H1 (cell line): ENCODE results near the gene DOP1B. TPM values are rescaled to one million over a fixed set of nuclear protein-coding genes. Genes with fewer than 3 reads are reported as not detected.
A peak's percentile ranks its signal among the peaks of the same experiment; 100 is the strongest.

ENCODE experiments used
- CTCF ChIA-PET: fragments of 300-600 bp; sonication (Branson Sonifier 250); formaldehyde crosslinking; loops from one replicate; lab custom pipeline; 2021; ENCODE audit not compliant: partially characterized antibody; lab: Charles Lee
- POLR2A ChIA-PET: fragments of 300-600 bp; sonication (Branson Sonifier 250); formaldehyde crosslinking; loops from one replicate; lab custom pipeline; 2021; ENCODE audit warnings: inconsistent platforms; ENCODE audit not compliant: partially characterized antibody; lab: Charles Lee
- DNase-seq, 2 experiments: peaks; one replicate each; pipeline versions ENCODE4 v3.0.0 to v3.0.0-alpha.2; 2010 to 2022; ENCODE audit warnings: low spot score in 2 of 2, low read depth in 1 of 2, mixed read lengths in 1 of 2
- FAIRE-seq: peaks from 2 replicates; lab custom pipeline; 2011; peaks lifted over from hg19 to GRCh38; lab: Jason Lieb, UNC
- H2AFZ ChIP-seq: 2 replicates; pipeline ENCODE4 v1.8.1; 2012; ENCODE audit warnings: low read length, inconsistent platforms
- H2AK5ac ChIP-seq: 2 replicates; pipeline ENCODE4 v1.6.1; 2013; ENCODE audit warnings: low read depth, low read length
- H2BK120ac ChIP-seq: replicated peaks from 2 replicates; pipeline ENCODE3; 2013; ENCODE audit warnings: low read depth, low read length, inconsistent platforms
- H2BK12ac ChIP-seq: 2 replicates; pipeline ENCODE4 v1.6.1; 2013; ENCODE audit warnings: low read depth, low read length
- H2BK15ac ChIP-seq: 2 replicates; pipeline ENCODE4 v1.6.1; 2013; ENCODE audit warnings: low read length
- H2BK20ac ChIP-seq: 2 replicates; pipeline ENCODE4 v1.6.1; 2013; ENCODE audit warnings: low read length
- H2BK5ac ChIP-seq: 2 replicates; pipeline ENCODE4 v1.6.1; 2013; ENCODE audit warnings: low read depth, low read length
- H3K14ac ChIP-seq: 2 replicates; pipeline ENCODE4 v1.6.1; 2013; ENCODE audit warnings: inconsistent platforms; ENCODE audit not compliant: insufficient read length
- H3K18ac ChIP-seq: 2 replicates; pipeline ENCODE4 v1.6.1; 2013; ENCODE audit warnings: low read length; ENCODE audit errors: extremely low read depth
- H3K23ac ChIP-seq: 2 replicates; pipeline ENCODE4 v1.6.1; 2013; ENCODE audit warnings: inconsistent platforms; ENCODE audit not compliant: insufficient read length
- H3K23me2 ChIP-seq: 2 replicates; pipeline ENCODE4 v1.6.1; 2013; ENCODE audit warnings: low read depth, low read length
- H3K27ac ChIP-seq: 2 replicates; pipeline ENCODE4 v1.6.1; 2011; ENCODE audit warnings: low read depth, low read length, inconsistent platforms
- H3K27me3 ChIP-seq, 4 experiments: replicated peaks in 1 of 4; 1 replicate in 1 of 4; 2 replicates in 3 of 4; pipeline versions ENCODE4 v1.6.1 to v1.8.1; 2011 to 2013; ENCODE audit warnings: low read length in 3 of 4, mild to moderate bottlenecking in 3 of 4, inconsistent platforms in 2 of 4, mixed read lengths in 2 of 4, moderate library complexity in 1 of 4; ENCODE audit not compliant: control insufficient read depth in 3 of 4, insufficient read depth in 3 of 4; ENCODE audit errors: extremely low read depth in 1 of 4
- H3K36me3 ChIP-seq, 4 experiments: 2 replicates each; pipeline versions ENCODE4 v1.6.1 to v1.8.1; 2011 to 2013; ENCODE audit warnings: mild to moderate bottlenecking in 4 of 4, low read length in 3 of 4, moderate library complexity in 2 of 4, control low read depth in 1 of 4, inconsistent platforms in 1 of 4; ENCODE audit not compliant: insufficient read depth in 4 of 4, control insufficient read depth in 2 of 4
- H3K4ac ChIP-seq: replicated peaks from 2 replicates; pipeline ENCODE3; 2013; ENCODE audit warnings: low read length, low read depth, mixed read lengths, inconsistent platforms; ENCODE audit not compliant: insufficient read length
- H3K4me1 ChIP-seq, 4 experiments: replicated peaks in 1 of 4; 1 replicate in 1 of 4; 2 replicates in 3 of 4; pipeline versions ENCODE4 v1.6.1 to v1.8.1; 2011 to 2013; ENCODE audit warnings: low read length in 3 of 4, inconsistent platforms in 2 of 4, mixed read lengths in 1 of 4; ENCODE audit not compliant: insufficient read depth in 4 of 4, control insufficient read depth in 3 of 4
- H3K4me2 ChIP-seq, 2 experiments: 2 replicates each; pipeline versions ENCODE4 v1.6.1 to v1.8.1; 2011 to 2013; ENCODE audit warnings: low read depth in 2 of 2, low read length in 2 of 2, control low read depth in 1 of 2, inconsistent platforms in 1 of 2, mild to moderate bottlenecking in 1 of 2; ENCODE audit not compliant: insufficient read depth in 1 of 2
- H3K4me3 ChIP-seq, 4 experiments: fragments of 200-600, 300-600 bp in 1 of 4; sonication (generic), shearing (Covaris generic), sonication (Bioruptor Twin) in 1 of 4; 2 replicates each; pipeline versions ENCODE4 v1.5.1 to v1.8.1; 2011 to 2016; ENCODE audit warnings: low read length in 4 of 4, low read depth in 3 of 4, control low read depth in 2 of 4, inconsistent platforms in 2 of 4, mild to moderate bottlenecking in 2 of 4, mixed read lengths in 1 of 4, moderate library complexity in 1 of 4; ENCODE audit not compliant: insufficient read depth in 2 of 4; ENCODE audit errors: extremely low read depth in 1 of 4
- H3K56ac ChIP-seq: replicated peaks from 2 replicates; pipeline ENCODE3; 2013; ENCODE audit warnings: low read depth, mild to moderate bottlenecking, mixed read lengths, low read length, inconsistent platforms; ENCODE audit not compliant: insufficient read length
- H3K79me1 ChIP-seq: 2 replicates; pipeline ENCODE4 v1.6.1; 2013; ENCODE audit warnings: low read depth, low read length, control low read depth
- H3K79me2 ChIP-seq, 2 experiments: 2 replicates each; pipeline versions ENCODE4 v1.6.1 to v1.8.1; 2012 to 2013; ENCODE audit warnings: low read length in 2 of 2, mild to moderate bottlenecking in 2 of 2, inconsistent platforms in 1 of 2; ENCODE audit not compliant: insufficient read depth in 2 of 2, control insufficient read depth in 1 of 2
- H3K9ac ChIP-seq, 4 experiments: replicated peaks in 1 of 4; 1 replicate in 1 of 4; 2 replicates in 3 of 4; pipeline versions ENCODE4 v1.6.1 to v1.8.1; 2011 to 2013; ENCODE audit warnings: low read depth in 3 of 4, low read length in 3 of 4, control low read depth in 2 of 4, mild to moderate bottlenecking in 2 of 4, moderate library complexity in 2 of 4, inconsistent platforms in 1 of 4; ENCODE audit errors: extremely low read depth in 1 of 4
- H3K9me3 ChIP-seq, 2 experiments: 2 replicates each; pipeline versions ENCODE4 v1.6.1 to v1.8.1; 2012 to 2013; ENCODE audit warnings: mild to moderate bottlenecking in 2 of 2, moderate library complexity in 2 of 2, control low read depth in 1 of 2, inconsistent platforms in 1 of 2, low read depth in 1 of 2, low read length in 1 of 2, mixed read lengths in 1 of 2; ENCODE audit not compliant: insufficient read depth in 2 of 2
- H4K20me1 ChIP-seq, 2 experiments: replicated peaks in 1 of 2; 2 replicates each; pipeline versions ENCODE3 to v1.8.1; 2011 to 2013; ENCODE audit warnings: inconsistent platforms in 2 of 2, low read length in 2 of 2, mild to moderate bottlenecking in 1 of 2; ENCODE audit not compliant: insufficient read depth in 2 of 2, control insufficient read depth in 1 of 2
- H4K5ac ChIP-seq: 2 replicates; pipeline ENCODE4 v1.6.1; 2013; ENCODE audit warnings: low read length, low read depth, mixed read lengths, inconsistent platforms; ENCODE audit not compliant: insufficient read length
- H4K8ac ChIP-seq: 2 replicates; pipeline ENCODE4 v1.8.0; 2013; ENCODE audit warnings: mild to moderate bottlenecking, moderate library complexity, low read length, inconsistent platforms; ENCODE audit not compliant: insufficient read depth; ENCODE audit errors: extremely low read depth
- H4K91ac ChIP-seq: replicated peaks from 2 replicates; pipeline ENCODE3; 2013; ENCODE audit warnings: low read length, mixed read lengths, inconsistent platforms; ENCODE audit not compliant: insufficient read length
- BACH1 ChIP-seq: IDR thresholded peaks from 2 replicates; pipeline ENCODE4 v1.6.1; 2012; ENCODE audit warnings: low read length, improper control_type of control experiment
- MAFK ChIP-seq: IDR thresholded peaks from 2 replicates; pipeline ENCODE4 v1.6.1; 2012; ENCODE audit warnings: low read depth, mild to moderate bottlenecking, improper control_type of control experiment, low read length
- RBBP5 ChIP-seq: IDR thresholded peaks from 2 replicates; pipeline ENCODE4 v1.7.1; 2012; ENCODE audit warnings: low read depth, mild to moderate bottlenecking, inconsistent platforms, low read length, moderate library complexity, borderline replicate concordance
- WGBS, 2 experiments: shearing (Covaris generic) in 1 of 2; methylation state at CpG; one replicate each; pipeline versions ENCODE4 v1.1.6 to v1.1.7; 2013 to 2015; ENCODE audit warnings: low lambda C conversion rate in 2 of 2, mixed read lengths in 2 of 2, inconsistent platforms in 1 of 2, low coverage in 1 of 2, missing lambda C conversion rate in 1 of 2; ENCODE audit not compliant: insufficient replicate concordance in 2 of 2, insufficient coverage in 1 of 2, insufficient read length in 1 of 2; ENCODE audit errors: extremely low coverage in 1 of 2, missing lambda C conversion rate in 1 of 2; 5-methylcytosine and 5-hydroxymethylcytosine counted together
- polyA plus RNA-seq, 7 experiments: library from polyadenylated mRNA; depleted of rRNA in 3 of 7; stranded (reverse) in 5 of 7; unstranded in 2 of 7; fragments of >200 nt in 5 of 7; fragments of 200-250 nt in 2 of 7; gene quantifications; 1 replicate in 5 of 7; 2 replicates in 1 of 7; 4 replicates in 1 of 7; pipeline versions ENCODE4 v1.2.1 to v1.2.3, GENCODE V29; 2011 to 2013; ENCODE audit warnings: missing spikeins in 2 of 7, mixed read lengths in 2 of 7
- total RNA-seq: library from RNA; stranded (reverse); fragmentation: NEBNext Ultra II Directional; extraction: Animal tissue kit (Norgen Biotek cat#: 25700); gene quantifications from 2 replicates; pipeline ENCODE4 v1.2.1, GENCODE V29; 2021

The DOP1B gene
- total and polyA plus RNA-seq, 2 of the 8 experiments (the other 6 are each of a cell fraction or from before 2014, with no cell fraction given): 2.8 to 9.9 TPM

DNA sequence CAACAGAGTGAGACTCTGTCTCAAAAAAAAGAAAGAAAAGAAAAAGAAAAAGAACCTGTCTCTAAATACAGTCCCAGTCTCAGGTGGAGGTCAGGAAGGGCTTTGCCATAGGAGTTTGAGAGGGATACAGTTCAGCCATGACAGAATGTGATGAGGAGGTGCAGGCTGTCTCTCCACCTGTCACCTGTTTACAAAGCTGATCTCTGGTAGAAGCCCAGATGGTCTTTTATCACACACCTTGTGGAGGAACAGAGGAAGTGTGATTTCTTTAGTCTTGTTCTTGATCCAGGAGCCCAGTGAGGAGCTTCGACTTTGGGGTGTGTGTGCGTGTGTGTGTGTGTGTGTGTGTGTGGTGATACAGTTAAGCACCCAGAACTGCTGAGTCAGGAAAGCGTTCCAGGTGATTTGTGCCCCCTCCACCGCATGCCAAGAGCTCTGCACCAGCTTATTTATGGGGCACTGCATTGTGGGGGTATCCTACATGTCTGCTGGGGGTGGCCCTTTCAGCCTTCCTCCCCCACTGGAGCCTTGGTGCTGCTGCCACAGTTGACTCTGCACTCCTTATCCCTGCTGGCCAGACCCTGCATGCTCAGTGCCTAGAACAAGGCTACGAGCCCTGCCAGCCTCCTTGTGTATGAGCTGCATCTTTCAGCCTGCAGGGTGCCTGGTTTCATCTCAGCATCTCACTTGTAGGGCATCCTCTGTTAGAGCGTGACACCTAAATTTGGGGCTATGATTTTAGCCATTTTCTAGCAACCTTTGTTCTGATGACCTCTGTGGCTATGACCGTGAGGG lies 19.3 kb downstream of the DOP1B start:
- CTCF ChIA-PET: interaction anchor here (0.9 to 4.9 kb wide), 7 partner anchors 12 to 34 kb away, joined by 3 to 22 read pairs (median 3); no protein-coding TSS in a partner anchor
- H4K20me1 ChIP-seq: no peaks in the 10 kb centered on the region
- TF ChIP-seq MAFK: peak; percentile 71; the same call in 1 of the 2 replicates
- no peak for TF ChIP-seq RBBP5
- peak; percentile 50; the same call in 1 of the 2 replicates for TF ChIP-seq BACH1
- TF ChIP-seq, all 59 proteins: peak for 2
- no peaks in the 10 kb centered on the region for H3K27me3 ChIP-seq
- peak overlapping the region; percentile 46 for H4K8ac ChIP-seq
- no peak overlapping the region for H4K5ac ChIP-seq
- H2BK12ac ChIP-seq: no peak overlapping the region
- no peak overlapping the region for H3K23ac ChIP-seq
- H3K4me2 ChIP-seq: no peak overlapping the region
- H3K56ac ChIP-seq: no peak overlapping the region
- no peaks in the 10 kb centered on the region for H3K4me1 ChIP-seq
- no peak overlapping the region for H2BK15ac ChIP-seq
- POLR2A ChIA-PET: interaction anchor here (1.3 kb wide), 1 partner anchor 35 kb away, joined by 5 read pairs; no protein-coding TSS in a partner anchor
- no peak for FAIRE-seq
- H3K79me1 ChIP-seq: no peaks in the 10 kb centered on the region; the same call in 1 of the 2 replicates
- no peak for DNase-seq
- no peak overlapping the region for H2BK5ac ChIP-seq
- no peak overlapping the region; a peak in 1 of 7 replicates for H3K9ac ChIP-seq
- no peak overlapping the region for H2AK5ac ChIP-seq
- no peak overlapping the region for H3K14ac ChIP-seq
- no peak overlapping the region for H4K91ac ChIP-seq
- no peak overlapping the region for H3K4ac ChIP-seq
- H2BK20ac ChIP-seq: no peak overlapping the region
- H3K4me3 ChIP-seq: no peak overlapping the region
- WGBS, 2 experiments: 88% methylated on average over 7 of the region's 7 CpGs; no CpG with 5 or more reads in 1 of the 2 experiments
- H3K9me3 ChIP-seq: no peaks in the 10 kb centered on the region
- no peaks in the 10 kb centered on the region for H3K23me2 ChIP-seq
- no peak overlapping the region for H2AFZ ChIP-seq
- H2BK120ac ChIP-seq: no peak overlapping the region
- no peaks in the 10 kb centered on the region for H3K36me3 ChIP-seq
- H3K18ac ChIP-seq: no peak overlapping the region
- H3K79me2 ChIP-seq: no peaks in the 10 kb centered on the region
- no peak overlapping the region for H3K27ac ChIP-seq
